Astrocyte of the cerebellum (primary cell): ENCODE results near the gene TYROBP.
"Not testable (repeated sequence)": the region's sequence is repeated elsewhere in the genome, so short reads cannot be mapped to it uniquely, and the experiment has no call there.

Source experiments
- DNase-seq: peaks from one replicate; pipeline ENCODE4 v3.0.0-alpha.2; 2011; ENCODE audit warnings: low read depth
- H3K4me3 ChIP-seq: 2 replicates; pipeline ENCODE4 v1.5.1; 2011; ENCODE audit warnings: mild to moderate bottlenecking, low read depth, low read length, moderate library complexity
- in situ Hi-C: cut with HindIII; loops from 2 replicates; pipeline ENCODE4 v1.10.0; 2017; ENCODE audit warnings: low sequenced_read_pairs
- TF ChIP-seq, protein P1 (sequence below): IDR thresholded peaks from 2 replicates; pipeline ENCODE4 v1.5.1; 2012; ENCODE audit warnings: low read length, low read depth, moderate library complexity, mild to moderate bottlenecking; ENCODE audit errors: missing control alignments

TYROBP gene

DNA sequence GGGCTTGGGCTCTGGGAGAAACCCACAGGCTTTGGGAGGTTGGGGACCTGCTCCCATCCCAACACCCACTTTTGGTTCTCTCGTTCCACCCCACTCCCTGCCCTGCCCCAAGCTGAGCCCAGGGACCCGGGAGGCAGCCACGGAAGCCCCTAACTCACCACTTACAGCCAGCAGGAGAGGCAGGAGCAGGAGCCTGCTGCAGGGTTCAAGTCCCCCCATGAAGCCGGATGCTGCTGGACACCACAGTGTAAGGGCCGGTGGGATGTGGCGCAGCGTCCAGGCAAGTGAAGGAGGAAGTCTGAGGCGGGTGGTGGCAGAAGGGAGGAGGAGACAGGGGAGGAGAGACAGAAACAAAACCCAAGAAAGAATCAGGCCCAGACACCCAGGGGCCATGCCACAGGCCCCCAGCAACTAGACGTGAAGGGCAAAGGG, at the start of gene TYROBP:
TYROBP (minus strand) TSS at position 286 of the 432 bp plus-strand sequence; CDS start at position 219, 67 bp downstream.
- in situ Hi-C loops: no loop called here
- no peak within 1 kb of the TSS for H3K4me3 ChIP-seq
- DNase-seq: no peak
- TF ChIP-seq, protein P1, sequence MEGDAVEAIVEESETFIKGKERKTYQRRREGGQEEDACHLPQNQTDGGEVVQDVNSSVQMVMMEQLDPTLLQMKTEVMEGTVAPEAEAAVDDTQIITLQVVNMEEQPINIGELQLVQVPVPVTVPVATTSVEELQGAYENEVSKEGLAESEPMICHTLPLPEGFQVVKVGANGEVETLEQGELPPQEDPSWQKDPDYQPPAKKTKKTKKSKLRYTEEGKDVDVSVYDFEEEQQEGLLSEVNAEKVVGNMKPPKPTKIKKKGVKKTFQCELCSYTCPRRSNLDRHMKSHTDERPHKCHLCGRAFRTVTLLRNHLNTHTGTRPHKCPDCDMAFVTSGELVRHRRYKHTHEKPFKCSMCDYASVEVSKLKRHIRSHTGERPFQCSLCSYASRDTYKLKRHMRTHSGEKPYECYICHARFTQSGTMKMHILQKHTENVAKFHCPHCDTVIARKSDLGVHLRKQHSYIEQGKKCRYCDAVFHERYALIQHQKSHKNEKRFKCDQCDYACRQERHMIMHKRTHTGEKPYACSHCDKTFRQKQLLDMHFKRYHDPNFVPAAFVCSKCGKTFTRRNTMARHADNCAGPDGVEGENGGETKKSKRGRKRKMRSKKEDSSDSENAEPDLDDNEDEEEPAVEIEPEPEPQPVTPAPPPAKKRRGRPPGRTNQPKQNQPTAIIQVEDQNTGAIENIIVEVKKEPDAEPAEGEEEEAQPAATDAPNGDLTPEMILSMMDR: no peak

DNA sequence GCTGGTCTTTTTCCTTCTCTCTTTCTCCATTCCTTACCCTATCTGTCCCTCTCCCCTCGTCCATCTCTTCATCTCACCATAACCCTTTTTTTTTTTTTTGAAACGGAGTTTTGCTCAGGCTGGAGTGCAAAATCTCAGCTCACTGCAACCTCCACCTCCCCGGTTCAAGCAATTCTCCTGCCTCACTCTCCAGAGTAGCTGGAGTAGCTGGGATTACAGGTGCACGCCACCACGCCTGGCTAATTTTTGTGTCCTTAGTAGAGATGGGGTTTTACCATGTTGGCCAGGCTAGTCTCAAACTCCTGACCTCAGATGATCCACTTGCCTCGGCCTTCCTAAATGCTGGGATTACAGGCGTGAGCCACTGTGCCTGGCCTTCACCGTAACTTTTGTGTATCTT, 49.3 kb upstream of the TYROBP start:
- H3K4me3 ChIP-seq, DNase-seq, in situ Hi-C loops: not testable (repeated sequence)

DNA sequence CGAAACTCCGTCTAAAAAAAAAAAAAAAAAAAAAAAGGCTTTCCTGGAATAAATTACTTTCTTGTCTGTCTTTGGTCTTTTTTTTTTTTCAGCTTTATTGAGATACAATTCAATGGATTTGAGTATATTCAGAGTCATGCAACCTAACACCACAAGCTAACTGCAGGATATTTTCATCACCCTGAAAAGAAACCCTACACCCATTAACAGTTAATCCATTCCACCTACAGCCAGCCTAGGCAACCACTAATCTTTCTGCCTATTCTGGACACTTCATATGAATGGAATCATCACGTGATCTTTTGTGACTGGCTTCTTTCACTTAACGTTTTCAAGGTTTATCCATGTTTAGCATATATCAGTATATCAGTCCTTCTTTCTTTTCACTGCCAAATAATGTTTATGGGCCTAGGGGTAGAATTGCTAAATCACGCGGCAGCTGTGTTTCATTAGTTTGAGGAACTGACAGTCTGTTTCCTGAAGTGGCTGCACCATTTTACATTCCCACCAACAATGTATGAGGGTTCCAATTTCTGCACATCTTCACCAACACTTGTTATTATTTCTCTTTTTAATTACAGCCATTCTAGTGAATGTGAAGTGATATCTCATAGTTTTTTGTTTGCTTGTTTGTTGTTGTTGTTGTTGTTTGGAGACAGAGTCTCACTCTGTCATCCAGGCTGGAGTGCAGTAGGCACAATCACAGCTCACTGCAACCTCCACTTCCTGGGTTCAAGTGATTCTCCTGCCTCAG, 48.0 kb upstream of the TYROBP start:
- DNase-seq: no peak
- H3K4me3 ChIP-seq: no peak overlapping the region
- TF ChIP-seq, protein P1: no peak
- in situ Hi-C loops: no loop called here

DNA sequence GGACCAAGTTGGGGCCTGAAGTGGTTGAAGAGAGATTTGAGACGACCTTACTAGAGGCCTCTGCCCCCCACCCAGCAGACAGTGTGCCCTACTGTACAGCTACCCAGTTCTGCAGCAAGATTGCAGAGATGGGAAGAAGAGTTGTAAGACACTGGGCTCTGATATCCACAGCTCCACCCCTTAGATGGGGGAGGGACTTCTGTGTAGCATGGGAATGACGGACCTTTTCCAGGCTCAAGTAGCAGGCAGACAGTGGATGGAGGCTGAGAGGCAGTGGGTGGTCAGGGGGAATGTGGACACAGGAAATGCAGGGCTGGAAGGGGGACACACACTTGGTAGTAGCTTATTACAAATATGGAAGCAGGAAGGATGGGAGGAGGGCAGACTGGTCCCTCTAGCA, 41.0 kb upstream of the TYROBP start:
- DNase-seq: no peak
- TF ChIP-seq, protein P1: no peak
- H3K4me3 ChIP-seq: no peak overlapping the region
- in situ Hi-C loops: no loop called here

DNA sequence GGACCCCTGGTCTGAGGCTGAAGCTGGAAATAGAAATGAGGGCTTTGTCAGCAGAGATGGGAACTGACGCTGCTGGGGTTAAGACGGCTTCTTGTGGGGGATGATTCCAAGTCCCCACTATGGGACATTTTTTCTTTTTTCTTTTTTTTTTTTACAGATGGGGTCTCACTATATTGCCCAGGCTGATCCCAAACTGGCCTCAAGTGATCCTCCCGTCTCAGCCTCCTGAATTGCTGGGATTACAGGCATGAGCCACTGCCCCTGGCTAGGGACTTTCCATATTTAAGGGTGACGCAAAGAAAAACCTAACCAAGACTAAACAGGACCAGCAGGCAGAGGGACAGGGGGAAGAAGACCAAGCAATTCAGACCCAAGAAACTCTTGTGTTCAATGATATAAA, 38.1 kb upstream of the TYROBP start:
- H3K4me3 ChIP-seq: no peak overlapping the region
- TF ChIP-seq, protein P1: no peak
- DNase-seq: no peak
- in situ Hi-C loops: no loop called here

DNA sequence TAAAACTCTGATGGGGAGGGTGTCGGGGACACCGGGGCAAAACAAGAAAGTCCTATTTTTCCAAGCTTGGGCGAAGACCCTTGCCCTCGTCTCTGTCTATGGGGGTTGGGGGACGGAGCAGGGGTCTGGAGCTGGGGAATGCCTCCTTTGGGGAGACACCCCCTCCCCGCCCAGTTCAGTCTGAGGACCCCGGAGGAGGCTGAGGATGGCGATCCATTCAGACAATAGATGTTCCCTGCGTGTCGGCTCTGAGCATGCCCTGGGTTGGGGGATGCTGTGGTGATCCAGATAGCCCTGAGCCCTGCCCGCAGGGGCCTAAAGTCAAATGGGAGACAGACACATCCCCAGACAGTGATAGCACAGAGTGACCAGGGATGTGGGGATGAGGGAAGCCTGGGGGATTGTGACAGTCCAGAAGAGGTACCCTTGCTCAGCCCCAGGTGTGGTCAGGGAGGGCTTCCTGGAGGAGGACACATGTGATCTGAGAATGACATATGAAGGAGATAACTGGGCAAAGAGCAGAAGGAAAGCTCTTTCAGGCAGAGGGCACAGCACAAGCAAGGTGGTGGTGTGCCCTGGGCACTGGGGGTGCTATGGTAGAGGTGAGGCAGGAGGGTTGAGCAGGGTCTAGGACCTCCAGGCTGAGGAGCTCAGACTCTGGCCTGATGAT, 37.2 kb upstream of the TYROBP start:
- in situ Hi-C loops: no loop called here
- DNase-seq: no peak
- no peak overlapping the region for H3K4me3 ChIP-seq
- TF ChIP-seq, protein P1: no peak

DNA sequence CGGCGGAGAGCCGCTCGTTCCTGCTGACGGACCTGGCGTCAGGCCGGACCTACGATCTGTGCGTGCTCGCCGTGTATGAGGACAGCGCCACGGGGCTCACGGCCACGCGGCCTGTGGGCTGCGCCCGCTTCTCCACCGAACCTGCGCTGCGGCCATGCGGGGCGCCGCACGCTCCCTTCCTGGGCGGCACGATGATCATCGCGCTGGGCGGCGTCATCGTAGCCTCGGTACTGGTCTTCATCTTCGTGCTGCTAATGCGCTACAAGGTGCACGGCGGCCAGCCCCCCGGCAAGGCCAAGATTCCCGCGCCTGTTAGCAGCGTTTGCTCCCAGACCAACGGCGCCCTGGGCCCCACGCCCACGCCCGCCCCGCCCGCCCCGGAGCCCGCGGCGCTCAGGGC, 36.5 kb upstream of the TYROBP start:
- in situ Hi-C loops: no loop called here
- DNase-seq: no peak
- TF ChIP-seq, protein P1: no peak
- no peak overlapping the region for H3K4me3 ChIP-seq
